ENCODE data around the gene TRMT11.
"Not testable (repeated sequence)": the region's sequence is repeated elsewhere in the genome, so short reads cannot be mapped to it uniquely, and the experiment has no call there.

TRMT11 gene

GRCh38 chr6:125966569-125966968 is 19.8 kb upstream of the TRMT11 start:
- Histone ChIP-seq H3K4me3 (ENCODE audit: low read depth in 1 of 2, low read length in 1 of 2) (no peak overlapping the region), H3K4me1 (ENCODE audit: control insufficient read depth in 1 of 2, insufficient read depth in 1 of 2, low read depth in 1 of 2, low read length in 1 of 2) (no peaks in the 10 kb centered on the region), H3K27me3 (no peaks in the 10 kb centered on the region), H3K9me3 (no peaks in the 10 kb centered on the region), H3K27ac (no peak overlapping the region), H3K36me3 (peaks cover 14% of the 10 kb centered on the region)
- TF ChIP-seq, protein P1, sequence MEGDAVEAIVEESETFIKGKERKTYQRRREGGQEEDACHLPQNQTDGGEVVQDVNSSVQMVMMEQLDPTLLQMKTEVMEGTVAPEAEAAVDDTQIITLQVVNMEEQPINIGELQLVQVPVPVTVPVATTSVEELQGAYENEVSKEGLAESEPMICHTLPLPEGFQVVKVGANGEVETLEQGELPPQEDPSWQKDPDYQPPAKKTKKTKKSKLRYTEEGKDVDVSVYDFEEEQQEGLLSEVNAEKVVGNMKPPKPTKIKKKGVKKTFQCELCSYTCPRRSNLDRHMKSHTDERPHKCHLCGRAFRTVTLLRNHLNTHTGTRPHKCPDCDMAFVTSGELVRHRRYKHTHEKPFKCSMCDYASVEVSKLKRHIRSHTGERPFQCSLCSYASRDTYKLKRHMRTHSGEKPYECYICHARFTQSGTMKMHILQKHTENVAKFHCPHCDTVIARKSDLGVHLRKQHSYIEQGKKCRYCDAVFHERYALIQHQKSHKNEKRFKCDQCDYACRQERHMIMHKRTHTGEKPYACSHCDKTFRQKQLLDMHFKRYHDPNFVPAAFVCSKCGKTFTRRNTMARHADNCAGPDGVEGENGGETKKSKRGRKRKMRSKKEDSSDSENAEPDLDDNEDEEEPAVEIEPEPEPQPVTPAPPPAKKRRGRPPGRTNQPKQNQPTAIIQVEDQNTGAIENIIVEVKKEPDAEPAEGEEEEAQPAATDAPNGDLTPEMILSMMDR (IDR thresholded peaks at IDR 0.05) = no peak

DNA sequence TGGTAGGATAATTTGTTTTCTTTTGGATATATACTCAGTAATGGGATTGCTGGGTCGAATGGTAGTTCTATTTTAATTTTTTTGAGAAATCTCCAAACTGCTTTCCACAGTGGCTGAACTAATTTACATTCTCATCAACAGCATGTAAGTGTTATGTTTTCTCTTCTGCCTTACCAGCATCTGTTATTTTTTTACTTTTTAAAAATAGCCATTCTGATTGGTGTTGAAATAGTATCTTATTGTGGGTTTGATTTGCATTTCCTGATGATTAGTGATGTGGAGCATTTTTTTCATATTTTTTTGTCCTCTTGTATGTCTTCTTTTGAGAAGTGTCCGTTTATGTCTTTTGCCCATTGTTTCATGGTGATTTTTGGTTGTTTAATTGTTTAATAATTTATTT is 17.8 kb upstream of the TRMT11 start:
- Histone ChIP-seq H3K9me3 (no peaks in the 10 kb centered on the region), H3K4me1 (ENCODE audit: control insufficient read depth in 1 of 2, insufficient read depth in 1 of 2, low read depth in 1 of 2, low read length in 1 of 2) (no peaks in the 10 kb centered on the region), H3K27me3 (no peaks in the 10 kb centered on the region), H3K27ac (no peak overlapping the region), H3K36me3 (peaks cover 25% of the 10 kb centered on the region), H3K4me3 (ENCODE audit: low read depth in 1 of 2, low read length in 1 of 2) (no peak overlapping the region)
- TF ChIP-seq, protein P1 (IDR thresholded peaks at IDR 0.05) = no peak

- no peak overlapping the region for H3K4me3 ChIP-seq (ENCODE audit: low read depth in 1 of 2, low read length in 1 of 2)
- H3K4me1 ChIP-seq (ENCODE audit: control insufficient read depth in 1 of 2, insufficient read depth in 1 of 2, low read depth in 1 of 2, low read length in 1 of 2) = no peaks in the 10 kb centered on the region
- TF ChIP-seq, protein P1 (IDR thresholded peaks at IDR 0.05) = no peak
- H3K27me3 ChIP-seq = no peaks in the 10 kb centered on the region
- peaks cover 40% of the 10 kb centered on the region for H3K36me3 ChIP-seq
- H3K27ac ChIP-seq = no peak overlapping the region
- no peaks in the 10 kb centered on the region for H3K9me3 ChIP-seq
Measured at GRCh38 chr6:125970760-125971159, 15.6 kb upstream of the TRMT11 start.

GRCh38 chr6:125972478-125972877 is 13.9 kb upstream of the TRMT11 start:
- H3K4me3 ChIP-seq (ENCODE audit: low read depth in 1 of 2, low read length in 1 of 2); H3K4me1 ChIP-seq (ENCODE audit: control insufficient read depth in 1 of 2, insufficient read depth in 1 of 2, low read depth in 1 of 2, low read length in 1 of 2); H3K27me3 ChIP-seq; H3K9me3 ChIP-seq; H3K27ac ChIP-seq: not testable (repeated sequence)
- peaks cover 46% of the 10 kb centered on the region for H3K36me3 ChIP-seq

DNA sequence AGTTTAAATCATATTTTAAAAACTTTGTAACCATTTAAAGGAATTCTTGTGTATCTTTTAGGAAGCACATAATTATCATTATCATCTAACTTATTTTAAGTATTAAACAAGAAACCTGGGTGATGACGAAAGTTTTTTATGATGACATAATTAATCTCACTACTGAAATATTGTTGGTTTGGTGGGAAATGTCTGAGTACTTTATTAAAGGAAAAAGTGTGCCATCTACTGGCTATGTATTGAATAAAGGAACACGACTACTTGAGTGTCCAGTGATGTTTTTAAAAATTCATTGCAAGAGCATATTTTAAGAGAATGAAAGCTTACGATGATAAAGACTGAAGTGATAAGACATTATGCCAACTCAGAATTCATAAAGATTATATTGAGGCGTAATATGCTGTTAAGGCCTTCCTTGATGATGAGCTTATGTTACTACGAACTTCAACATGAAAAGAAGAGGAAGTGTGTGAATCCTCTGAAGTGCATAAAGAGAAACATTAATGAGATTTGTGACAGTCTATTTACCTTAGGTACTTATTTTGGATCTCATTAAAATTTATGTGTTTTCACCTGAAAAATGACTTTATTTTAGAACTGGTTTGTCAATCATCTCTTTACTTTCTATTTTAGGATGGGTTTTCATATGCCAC is 12.0 kb upstream of the TRMT11 start:
- no peaks in the 10 kb centered on the region for H3K9me3 ChIP-seq
- H3K36me3 ChIP-seq = peaks cover 41% of the 10 kb centered on the region
- no peak overlapping the region for H3K4me3 ChIP-seq (ENCODE audit: low read depth in 1 of 2, low read length in 1 of 2)
- no peaks in the 10 kb centered on the region for H3K27me3 ChIP-seq
- peak overlapping the region; percentile 43 for H3K27ac ChIP-seq
- H3K4me1 ChIP-seq (ENCODE audit: control insufficient read depth in 1 of 2, insufficient read depth in 1 of 2, low read depth in 1 of 2, low read length in 1 of 2) = no peaks in the 10 kb centered on the region
- TF ChIP-seq, protein P1 (IDR thresholded peaks at IDR 0.05) = no peak

- Histone ChIP-seq H3K36me3 (peaks cover 56% of the 10 kb centered on the region), H3K4me1 (ENCODE audit: control insufficient read depth in 1 of 2, insufficient read depth in 1 of 2, low read depth in 1 of 2, low read length in 1 of 2) (no peaks in the 10 kb centered on the region), H3K27me3 (no peaks in the 10 kb centered on the region), H3K27ac (no peak overlapping the region), H3K4me3 (ENCODE audit: low read depth in 1 of 2, low read length in 1 of 2) (no peak overlapping the region), H3K9me3 (no peaks in the 10 kb centered on the region)
- TF ChIP-seq, protein P1 (IDR thresholded peaks at IDR 0.05) = no peak
Measured at GRCh38 chr6:125979101-125979500, 7.2 kb upstream of the TRMT11 start.

Data from neutrophil (primary cell).